DMS79 treated with DMSO at 0.1 percent for 48 hours (cell line): ENCODE data around the gene ADORA1.

ENCODE experiments used
- DNase-seq: peaks from one replicate; lab custom pipeline; 2025; lab: John Stamatoyannopoulos, UW

Gene ADORA1

DNA sequence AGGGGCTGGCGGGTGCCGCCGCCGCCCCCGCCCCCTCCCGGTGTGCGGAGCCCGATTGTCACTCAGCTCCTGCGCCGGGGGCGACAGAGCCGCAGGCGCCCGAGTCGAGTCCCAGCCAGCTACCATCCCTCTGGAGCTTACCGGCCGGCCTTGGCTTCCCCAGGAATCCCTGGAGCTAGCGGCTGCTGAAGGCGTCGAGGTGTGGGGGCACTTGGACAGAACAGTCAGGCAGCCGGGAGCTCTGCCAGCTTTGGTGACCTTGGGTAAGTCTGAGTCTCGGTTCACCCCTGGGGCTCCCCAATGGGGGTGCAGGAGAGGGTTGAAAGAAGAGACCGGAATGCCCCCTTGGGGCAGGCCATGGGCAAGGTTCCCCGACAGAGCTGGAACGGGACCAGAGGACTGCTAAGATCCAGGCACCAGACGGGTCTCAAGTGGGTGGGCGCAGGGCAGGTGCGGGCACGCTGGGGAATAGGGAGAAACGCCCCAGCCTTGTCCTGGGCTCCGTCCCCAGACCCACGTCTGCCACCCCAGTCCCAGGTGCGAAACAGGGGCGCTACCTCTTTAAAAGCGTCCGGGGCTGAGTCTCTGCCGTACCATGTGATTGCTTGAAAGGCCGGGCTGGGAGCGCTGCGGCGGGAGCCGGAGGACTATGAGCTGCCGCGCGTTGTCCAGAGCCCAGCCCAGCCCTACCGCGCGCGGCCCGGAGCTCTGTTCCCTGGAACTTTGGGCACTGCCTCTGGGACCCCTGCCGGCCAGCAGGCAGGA is at the start of gene ADORA1:
Gene ADORA1 (plus strand): TSS at position 61 of the 765 bp plus-strand sequence. CDS start 1,116 bp downstream, outside the sequence.
- DNase-seq, result peak; percentile 49

GRCh38 chr1:203077956-203078355 is 49.6 kb upstream of the ADORA1 start:
- DNase-seq, result no peak

GRCh38 chr1:203078478-203078877 is 49.0 kb upstream of the ADORA1 start:
- no peak for DNase-seq

DNA sequence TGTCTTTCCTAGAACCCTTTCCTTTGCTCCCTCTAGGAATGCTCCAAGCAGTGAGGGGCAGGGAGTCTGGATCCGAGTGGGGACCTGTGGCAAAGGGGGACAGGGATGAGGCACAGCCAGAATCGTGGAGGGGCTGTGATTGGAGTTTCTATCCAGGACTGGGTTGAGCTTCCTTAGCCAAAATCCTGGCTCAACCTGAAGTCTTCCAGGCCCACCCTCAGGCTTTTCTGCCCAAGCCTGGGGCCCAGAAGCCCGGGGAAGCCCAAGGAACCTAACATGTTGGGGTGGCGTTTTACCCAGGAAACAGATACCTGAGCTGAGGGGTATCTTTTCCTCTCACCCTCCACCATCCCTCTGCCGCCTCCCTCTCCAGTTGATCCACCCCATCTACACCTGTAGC is 47.1 kb upstream of the ADORA1 start:
- no peak for DNase-seq

GRCh38 chr1:203081465-203082230 is 45.9 kb upstream of the ADORA1 start:
- no peak for DNase-seq

GRCh38 chr1:203082231-203082505 is 45.4 kb upstream of the ADORA1 start:
- no peak for DNase-seq

- no peak for DNase-seq
Measured at GRCh38 chr1:203082571-203083462, 44.7 kb upstream of the ADORA1 start.

DNA sequence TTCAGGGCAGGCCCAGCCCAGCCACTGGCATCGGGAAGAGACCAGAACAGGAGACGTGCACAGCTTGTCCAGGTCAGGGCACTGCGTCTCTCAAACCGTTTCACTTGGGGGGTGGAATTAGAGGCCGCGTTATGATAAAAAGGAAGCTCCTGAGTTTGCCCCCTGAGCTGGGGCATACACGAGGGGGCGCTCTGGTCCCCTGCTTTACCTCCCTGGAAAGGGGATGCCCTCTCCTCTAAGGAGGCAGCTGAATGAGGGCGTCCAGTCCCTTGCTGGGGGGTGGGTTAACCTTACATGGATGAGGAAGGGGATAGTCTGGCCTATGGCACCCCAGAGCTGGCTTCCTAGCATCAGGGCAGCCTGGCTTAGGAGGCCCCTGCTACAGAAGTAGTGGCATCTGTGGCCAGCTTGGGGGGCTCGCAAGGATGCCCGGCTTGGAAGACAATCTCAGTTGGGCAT is 44.0 kb upstream of the ADORA1 start:
- no peak for DNase-seq

GRCh38 chr1:203084588-203085527 is 42.7 kb upstream of the ADORA1 start:
- DNase-seq, result no peak

DNA sequence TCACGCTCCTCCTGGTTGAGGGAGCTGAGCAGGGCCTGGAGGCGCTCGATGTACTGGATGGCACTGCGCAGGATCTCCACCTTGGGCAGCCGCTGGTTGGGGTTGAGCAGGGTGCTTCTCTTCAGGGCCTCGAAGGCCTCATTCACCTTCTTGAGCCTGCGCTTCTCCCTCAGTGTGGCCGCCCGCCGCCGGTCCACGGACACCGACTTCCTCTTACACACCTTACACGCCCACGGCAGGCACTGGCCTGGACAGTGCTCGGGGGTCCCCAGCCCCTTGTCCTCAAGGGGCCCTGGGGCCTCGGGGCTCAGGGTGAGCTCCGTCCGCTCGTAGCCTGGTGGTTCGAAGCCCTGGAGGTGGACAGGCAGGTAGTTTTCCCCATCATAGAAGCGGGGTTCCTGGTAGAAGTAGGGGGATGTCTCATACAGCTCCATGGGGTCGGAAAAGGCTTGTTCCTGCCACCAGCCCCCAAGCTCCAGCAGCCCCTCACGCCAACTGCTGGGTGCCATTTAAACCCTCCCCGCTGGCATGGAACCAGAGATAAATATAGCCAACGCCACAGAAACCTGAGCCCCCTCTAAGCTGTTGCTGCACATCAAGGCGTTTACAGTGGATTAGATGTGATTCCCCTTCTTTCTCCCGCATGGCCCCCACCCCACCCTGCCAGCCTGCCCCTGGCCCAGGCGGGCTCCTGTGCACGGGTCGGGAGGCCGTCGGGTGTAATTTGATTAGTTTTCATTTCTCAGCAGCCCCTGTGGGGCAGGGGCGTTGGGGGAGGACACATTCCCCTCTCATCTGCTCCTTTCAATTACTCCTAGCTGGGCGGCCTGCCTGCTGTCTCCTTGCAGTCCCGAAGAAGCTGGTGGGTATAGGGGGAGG is 41.8 kb upstream of the ADORA1 start, which contains the start of gene MYOG:
Gene MYOG (minus strand): TSS at position 485 of the 879 bp plus-strand sequence. CDS start 51 bp downstream, at position 434.
- DNase-seq, result no peak

DNA sequence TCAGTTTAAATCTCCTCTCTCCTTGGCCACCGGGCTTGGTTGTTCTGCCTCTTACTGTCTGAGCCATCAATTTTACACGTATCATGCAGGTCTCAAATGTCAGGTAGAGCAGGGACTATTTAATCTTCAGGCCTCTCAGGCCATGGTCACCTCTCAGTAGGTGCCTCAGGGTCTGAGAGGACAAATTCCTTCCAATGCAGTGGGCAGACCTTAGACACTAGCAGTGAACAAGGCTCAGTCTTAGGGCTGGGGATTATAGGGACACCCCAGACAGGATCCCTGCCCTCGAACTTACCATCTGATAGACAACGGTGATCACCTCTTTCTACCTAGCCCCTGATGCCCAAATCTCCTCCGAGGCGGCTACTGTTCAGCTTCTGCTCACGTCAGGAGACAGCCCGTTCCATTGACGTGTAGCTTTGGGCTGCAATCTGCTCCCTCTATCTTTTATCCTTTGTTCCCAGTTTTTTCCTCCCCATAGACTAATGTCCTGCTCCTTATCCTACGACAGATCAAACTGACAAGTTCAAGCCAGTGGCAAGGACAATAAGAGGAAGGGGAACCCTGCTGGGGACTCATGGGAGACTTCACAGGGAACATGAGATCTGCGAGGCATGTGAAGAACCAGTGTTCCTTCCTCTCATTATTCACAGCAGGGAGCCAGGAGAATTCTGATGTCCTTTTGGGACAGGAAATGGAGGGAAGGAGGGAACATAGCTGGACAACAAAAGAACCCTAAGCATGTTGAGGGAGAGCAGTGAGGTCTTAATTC is 40.3 kb upstream of the ADORA1 start:
- no peak for DNase-seq

- no peak for DNase-seq
Measured at GRCh38 chr1:203088441-203088840, 39.1 kb upstream of the ADORA1 start.

DNA sequence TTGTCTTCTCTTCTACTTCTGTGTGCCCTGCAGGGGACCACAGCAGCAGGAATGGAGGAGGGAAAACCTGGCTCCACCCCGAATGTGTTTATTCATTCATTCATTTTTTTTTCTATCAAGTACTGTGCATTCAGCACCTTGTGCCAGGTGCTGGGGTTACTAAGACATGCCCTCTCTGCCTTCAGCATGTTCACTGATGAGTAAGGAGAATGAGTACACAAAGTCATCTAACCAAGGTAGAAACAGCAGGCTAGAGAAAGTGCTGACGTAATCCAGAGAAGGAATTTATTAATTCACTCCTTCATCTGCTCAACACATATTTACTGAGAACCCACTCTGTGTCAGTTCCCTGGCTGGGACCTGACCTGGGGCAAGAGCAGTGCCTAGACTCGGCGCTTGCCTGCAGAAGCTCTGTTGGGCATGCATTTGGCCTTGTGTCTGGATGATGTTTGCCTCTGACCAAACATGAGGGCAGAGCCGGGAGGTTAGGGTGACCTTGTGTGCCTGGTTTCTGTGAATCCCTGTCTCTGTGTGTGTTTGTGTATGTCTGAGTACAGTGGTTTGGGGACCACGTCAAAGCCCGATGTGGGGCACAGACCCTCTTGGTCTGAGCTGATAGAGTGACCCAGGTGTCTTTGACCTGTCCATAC is 38.4 kb upstream of the ADORA1 start:
- no peak for DNase-seq

DNA sequence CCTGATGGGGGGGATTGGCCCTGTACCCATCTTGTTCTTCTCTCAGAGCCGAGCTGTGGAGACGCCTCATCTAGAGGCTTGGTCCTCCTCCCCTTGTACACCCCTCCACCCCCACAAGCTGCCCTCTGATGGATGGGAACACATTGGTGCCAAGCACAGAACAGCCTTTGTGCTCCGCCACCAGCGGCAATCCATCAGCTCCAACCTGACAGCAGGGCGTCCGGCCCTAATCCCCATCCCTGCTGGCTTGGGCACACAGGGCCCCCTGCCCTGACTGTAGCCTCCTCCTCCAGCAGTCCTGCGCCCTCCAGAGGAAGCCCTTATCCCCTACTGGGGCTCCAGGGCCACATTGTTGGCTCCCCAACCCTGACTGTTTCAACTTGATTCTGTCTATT is 37.9 kb upstream of the ADORA1 start:
- DNase-seq, result no peak

- no peak for DNase-seq
Measured at GRCh38 chr1:203090421-203091198, 36.9 kb upstream of the ADORA1 start.

GRCh38 chr1:203091199-203091477 is 36.4 kb upstream of the ADORA1 start:
- no peak for DNase-seq

DNA sequence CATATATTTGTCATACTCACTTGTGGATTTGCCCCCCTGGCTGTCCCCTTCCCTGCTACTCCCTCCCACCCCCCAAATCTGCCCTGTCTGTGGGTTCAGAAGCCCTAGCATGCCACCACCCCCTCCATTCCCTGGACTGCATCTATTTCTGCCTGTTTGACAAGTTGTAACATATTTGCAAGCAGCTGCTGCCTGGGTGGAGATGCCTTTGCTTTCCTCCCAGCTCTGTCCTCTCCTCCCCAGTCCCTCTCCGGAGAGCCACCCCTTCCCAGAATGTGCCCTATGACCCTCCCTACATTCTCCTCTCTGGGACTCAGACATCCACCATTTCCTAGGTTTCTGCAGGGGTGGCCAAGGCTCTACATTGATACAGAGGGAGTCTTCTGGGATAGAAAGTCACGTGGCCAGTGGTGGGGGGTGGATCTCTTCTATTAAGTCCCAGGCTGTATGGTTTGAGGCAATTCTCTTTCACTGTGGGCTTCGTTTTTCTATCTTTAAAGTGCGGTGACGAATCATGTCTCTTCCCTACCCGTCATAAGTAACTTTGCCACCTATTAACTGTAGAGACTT is 35.7 kb upstream of the ADORA1 start:
- no peak for DNase-seq
